Adrenal gland (tissue), 12 donors: ENCODE measurements around the gene SPDYE1. TPM values are rescaled to one million over a fixed set of nuclear protein-coding genes. Genes with fewer than 3 reads are reported as not detected.
"Not testable (repeated sequence)": the region's sequence is repeated elsewhere in the genome, so short reads cannot be mapped to it uniquely, and the experiment has no call there.

Experiments
- DNase-seq, 7 donors: peaks; one replicate each; pipeline ENCODE4 v3.0.0-alpha.2; 2019 to 2020
- H3K27ac ChIP-seq, 5 donors: fragments of 200-600 bp; sonication (generic) in 4 of 5; 1 replicate in 3 of 5; 2 replicates in 2 of 5; pipeline versions ENCODE4 v1.5.1 to v1.8.0; 2016 to 2020; ENCODE audit warnings: mild to moderate bottlenecking in 1 of 5
- H3K27me3 ChIP-seq: fragments of 200-600 bp; 2 replicates; pipeline ENCODE4 v1.8.0; 2021
- H3K36me3 ChIP-seq, 2 donors: fragments of 200-600 bp; replicated peaks in 1 of 2; 1 replicate in 1 of 2; 2 replicates in 1 of 2; pipeline versions ENCODE4 v1.5.1 to v1.8.0; 2018 to 2022
- H3K4me1 ChIP-seq, 2 donors: fragments of 200-600 bp; replicated peaks in 1 of 2; 1 replicate in 1 of 2; 2 replicates in 1 of 2; pipeline versions ENCODE4 v1.5.1 to v1.8.0; 2018 to 2021
- H3K4me3 ChIP-seq, 4 donors: fragments of 200-600 bp; sonication (generic) in 3 of 4; one replicate each; pipeline ENCODE4 v1.5.1; 2016 to 2018
- H3K9me3 ChIP-seq, 3 donors: fragments of 200-600 bp; sonication (generic) in 1 of 3; replicated peaks in 1 of 3; 1 replicate in 2 of 3; 2 replicates in 1 of 3; pipeline versions ENCODE4 v1.5.1 to v1.8.0; 2016 to 2021
- CTCF ChIP-seq, 6 experiments: fragments of 450-650 bp in 4 of 6; fragments of 200-600 bp in 2 of 6; sonication (generic) in 1 of 6; IDR thresholded peaks; 1 replicate in 5 of 6; 2 replicates in 1 of 6; pipeline versions ENCODE4 v1.5.1 to v1.8.0; 2016 to 2021; ENCODE audit warnings: antibody characterized with exemption in 6 of 6, mild to moderate bottlenecking in 2 of 6, moderate library complexity in 1 of 6
- POLR2A ChIP-seq, 2 donors: fragments of 450-650 bp; IDR thresholded peaks; one replicate each; pipeline ENCODE4 v1.6.1; 2017; ENCODE audit warnings: antibody characterized with exemption in 2 of 2, mild to moderate bottlenecking in 2 of 2, moderate library complexity in 1 of 2
- WGBS, 4 donors: extraction: QIAGEN DNeasy Blood & Tissue Kit in 2 of 4; methylation state at CpG; one replicate each; pipeline versions ENCODE4 v1.1.5 to v1.1.7; 2013 to 2017; 5-methylcytosine and 5-hydroxymethylcytosine counted together
- intact Hi-C, 2 donors: fragments of 100-400 bp; cut with DNase I; formaldehyde crosslinking; loops; one replicate each; pipeline versions ENCODE4 v1.14.1 to v1.15.0; 2022 to 2023
- polyA plus RNA-seq, 3 donors: library from polyadenylated mRNA; stranded (reverse); fragments of 200-250 nt in 2 of 3; fragments of 350-450 nt in 1 of 3; fragmentation: Illumina TruSeq in 1 of 3; extraction: RNeasy Lipid Tissue Mini Kit (QIAGEN cat#74804) in 1 of 3; gene quantifications; one replicate each; pipeline ENCODE4 v1.2.3, GENCODE V29; 2013 to 2014
- total RNA-seq, 9 donors: library from RNA; depleted of rRNA in 4 of 9; stranded (reverse); fragments of >200 nt in 4 of 9; fragments of 120-200 nt in 1 of 9; fragmentation: NEBNext Ultra II Directional in 1 of 9; extraction: Animal tissue kit (Norgen Biotek cat#: 25700) in 1 of 9; gene quantifications; one replicate each; pipeline versions ENCODE4 v1.1.0 to v1.2.4, GENCODE V29; 2013 to 2023
- donor health status: healthy with polysubstance abuse.
- donor health status: Bipolar disorder and iron deficiency.
- donor health status: DM: yes; HTN: yes; CAD: no.
- donor health status: DM: no; HTN: no; CAD: no.
- donor health status: DM: no; HTN: no; CAD: no.
- donor health status: DM: yes; HTN: yes; CAD: no.

The SPDYE1 gene
- total and polyA plus RNA-seq, 12 donors, result 0.06 to 0.19 TPM; not detected in 10

- H3K4me3 ChIP-seq, result no peak overlapping the region
- no peaks in the 10 kb centered on the region for H3K36me3 ChIP-seq
- DNase-seq, result no peak
- 73 to 100% (median 93%) methylated on average over 1 of the region's 1 CpG for WGBS, 4 donors
- intact Hi-C loops, result no loop called here
- H3K27ac ChIP-seq, result no peak overlapping the region
- H3K9me3 ChIP-seq, result no peaks in the 10 kb centered on the region
- no peaks in the 10 kb centered on the region for H3K4me1 ChIP-seq
- H3K27me3 ChIP-seq, result no peaks in the 10 kb centered on the region
- no peak for TF ChIP-seq CTCF (IDR thresholded peaks at IDR 0.05)
- no peak for TF ChIP-seq POLR2A (IDR thresholded peaks at IDR 0.05)
Measured at GRCh38 chr7:43977525-43977924, 20.2 kb upstream of the SPDYE1 start.

GRCh38 chr7:43978102-43978501 is 19.6 kb upstream of the SPDYE1 start:
- H3K9me3 ChIP-seq, DNase-seq, H3K4me1 ChIP-seq, intact Hi-C loops, H3K36me3 ChIP-seq, H3K27me3 ChIP-seq, H3K27ac ChIP-seq, H3K4me3 ChIP-seq: not testable (repeated sequence)
- 83 to 91% (median 87%) methylated on average over 11 of the region's 11 CpGs for WGBS, 4 donors

- H3K27me3 ChIP-seq, H3K9me3 ChIP-seq, DNase-seq, H3K36me3 ChIP-seq, H3K4me3 ChIP-seq, H3K4me1 ChIP-seq, H3K27ac ChIP-seq, intact Hi-C loops: not testable (repeated sequence)
- no CpG with 5 or more reads among the region's 6 CpGs for WGBS, 4 donors
Measured at GRCh38 chr7:43982848-43983247, 14.8 kb upstream of the SPDYE1 start.

GRCh38 chr7:43983736-43984135 is 14.0 kb upstream of the SPDYE1 start:
- H3K27ac ChIP-seq, DNase-seq, H3K4me3 ChIP-seq, H3K27me3 ChIP-seq, H3K36me3 ChIP-seq, intact Hi-C loops, H3K4me1 ChIP-seq, H3K9me3 ChIP-seq: not testable (repeated sequence)
- 83 to 89% (median 87%) methylated on average over 1 of the region's 2 CpGs for WGBS, 4 donors

- intact Hi-C loops, H3K27ac ChIP-seq: not testable (repeated sequence)
Measured at GRCh38 chr7:43985904-43986864, 11.5 kb upstream of the SPDYE1 start.

GRCh38 chr7:43987476-43987875 is 10.2 kb upstream of the SPDYE1 start:
- intact Hi-C loops, H3K27me3 ChIP-seq, H3K27ac ChIP-seq, H3K4me3 ChIP-seq, DNase-seq, H3K4me1 ChIP-seq, H3K9me3 ChIP-seq, H3K36me3 ChIP-seq: not testable (repeated sequence)
- 90 to 98% (median 94%) methylated on average over 3 to 8 of the region's 9 CpGs for WGBS, 4 donors

More at GRCh38 chr7:43985904-43986864, 11.5 kb upstream of the SPDYE1 start:
- H3K36me3 ChIP-seq, H3K9me3 ChIP-seq, H3K4me1 ChIP-seq, H3K27me3 ChIP-seq, H3K4me3 ChIP-seq: not testable (repeated sequence)
- peak; percentile 35 to 84 (median 70) for DNase-seq
- peak in 3 of 6 experiments; percentile 49 to 68 (median 63) for TF ChIP-seq CTCF (IDR thresholded peaks at IDR 0.05)
- 15 to 32% (median 21%) methylated on average over 8 to 29 of the region's 33 CpGs for WGBS, 4 donors

GRCh38 chr7:43990011-43990585 is 7.6 kb upstream of the SPDYE1 start:
- DNase-seq, H3K27me3 ChIP-seq, intact Hi-C loops, H3K9me3 ChIP-seq, H3K27ac ChIP-seq, H3K4me1 ChIP-seq, H3K4me3 ChIP-seq, H3K36me3 ChIP-seq: not testable (repeated sequence)
- WGBS, 4 donors, result 83 to 100% (median 91%) methylated on average over 1 to 12 of the region's 12 CpGs

- 83 to 88% (median 87%) methylated on average over 1 of the region's 1 CpG for WGBS, 4 donors
- H3K27ac ChIP-seq, H3K27me3 ChIP-seq, H3K4me1 ChIP-seq, DNase-seq, H3K9me3 ChIP-seq, intact Hi-C loops, H3K36me3 ChIP-seq, H3K4me3 ChIP-seq: not testable (repeated sequence)
Measured at GRCh38 chr7:43990829-43991228, 6.9 kb upstream of the SPDYE1 start.

GRCh38 chr7:43992896-43993295 is 4.8 kb upstream of the SPDYE1 start:
- H3K36me3 ChIP-seq, H3K27ac ChIP-seq, H3K4me3 ChIP-seq, H3K9me3 ChIP-seq, DNase-seq, H3K27me3 ChIP-seq, intact Hi-C loops, H3K4me1 ChIP-seq: not testable (repeated sequence)
- 79 to 99% (median 83%) methylated on average over 5 to 7 of the region's 7 CpGs for WGBS, 4 donors
